Stimulated activated naive CD8-positive, alpha-beta T cell treated with anti-CD3 and anti-CD28 coated beads, Interleukin-15, Interleukin-2, amounts not matched to agents 100 U/mL and 50 U/mL, for 24 hours (primary cell): ENCODE data around the gene ACOT7.
"Not testable (repeated sequence)": the region's sequence is repeated elsewhere in the genome, so short reads cannot be mapped to it uniquely, and the experiment has no call there.

Source experiments
- ATAC-seq: fragments of 150-1000 bp; cut with Tn5 transposase; one replicate; pipeline ENCODE4 v1.10.0; 2021
- DNase-seq: peaks from one replicate; pipeline ENCODE4 v3.0.0; 2021

The ACOT7 gene

GRCh38 chr1:6363085-6363884, 30.3 kb downstream of the ACOT7 start:
- peak; percentile 45 for DNase-seq

GRCh38 chr1:6361124-6361775, 32.3 kb downstream of the ACOT7 start:
- ATAC-seq (no peak), DNase-seq (no peak)

More at GRCh38 chr1:6363085-6363884, 30.3 kb downstream of the ACOT7 start:
- ATAC-seq, result not testable (repeated sequence)

- DNase-seq, result no peak
- no peak for ATAC-seq
These were observed 33.0 kb downstream of the ACOT7 start for GRCh38 chr1:6360517-6361070.

- no peak for DNase-seq
- no peak for ATAC-seq
These were observed 33.5 kb downstream of the ACOT7 start for GRCh38 chr1:6360117-6360496.

- ATAC-seq (peak; percentile 78), DNase-seq (peak; percentile 65)
These were observed 34.1 kb downstream of the ACOT7 start for GRCh38 chr1:6359216-6360116.

- ATAC-seq, result peak; percentile 62
These were observed 34.8 kb downstream of the ACOT7 start for GRCh38 chr1:6358757-6359201.

GRCh38 chr1:6358144-6358624, 35.4 kb downstream of the ACOT7 start:
- DNase-seq, result peak; percentile 19
- peak; percentile 8 for ATAC-seq

More at GRCh38 chr1:6358757-6359201, 34.8 kb downstream of the ACOT7 start:
- peak; percentile 62 for DNase-seq

- no peak for ATAC-seq
- DNase-seq, result peak; percentile 12
These were observed 36.2 kb downstream of the ACOT7 start for GRCh38 chr1:6357243-6357936.

GRCh38 chr1:6355621-6356020, 37.9 kb downstream of the ACOT7 start:
- DNase-seq (no peak), ATAC-seq (no peak)

- DNase-seq (no peak), ATAC-seq (no peak)
These were observed 38.8 kb downstream of the ACOT7 start for GRCh38 chr1:6354659-6355317.

- ATAC-seq (no peak), DNase-seq (no peak)
These were observed 39.5 kb downstream of the ACOT7 start for GRCh38 chr1:6353955-6354658.

GRCh38 chr1:6353619-6353954, 40.0 kb downstream of the ACOT7 start:
- DNase-seq (no peak), ATAC-seq (no peak)

GRCh38 chr1:6352138-6352563, 41.4 kb downstream of the ACOT7 start:
- DNase-seq (no peak), ATAC-seq (no peak)

GRCh38 chr1:6351480-6352137, 42.0 kb downstream of the ACOT7 start:
- ATAC-seq (no peak), DNase-seq (no peak)

- DNase-seq (no peak), ATAC-seq (no peak)
These were observed 43.0 kb downstream of the ACOT7 start for GRCh38 chr1:6350416-6351088.

- DNase-seq, result no peak
- ATAC-seq, result no peak
These were observed 44.2 kb downstream of the ACOT7 start for GRCh38 chr1:6349254-6349943.

GRCh38 chr1:6348511-6349191, 44.9 kb downstream of the ACOT7 start:
- DNase-seq (peak; percentile 42), ATAC-seq (peak; percentile 64)
